ENCODE results near the gene TCEA3. TPM values are rescaled to one million over a fixed set of nuclear protein-coding genes. Genes with fewer than 3 reads are reported as not detected.

TCEA3 gene
- total and polyA plus RNA-seq, 2 of the 4 experiments (the other 2 are of a cell fraction), result 3.0 to 6.3 TPM

GRCh38 chr1:23370330-23370708, 54.2 kb downstream of the TCEA3 start:
- Histone ChIP-seq H4K8ac (ENCODE audit: low read depth in 2 of 2, low read length in 2 of 2) (peak overlapping the region; percentile 77 to 99; a peak in 3 of 4 replicates), H4K20me1 (ENCODE audit: insufficient read depth, low read length) (no peaks in the 10 kb centered on the region), H2AFZ (replicated peaks; ENCODE audit: low read length, poor library complexity) (no peak overlapping the region), H3K27ac (ENCODE audit: insufficient read depth, low read length) (peak overlapping the region; percentile 85; the same call in 1 of the 2 replicates), H2BK20ac (ENCODE audit: low read depth, low read length) (peak overlapping the region; percentile 79), H2BK120ac (ENCODE audit: low read depth, low read length) (peak overlapping the region; percentile 76), H3K23ac (ENCODE audit: low read depth, low read length) (peak overlapping the region; percentile 99), H4K91ac (ENCODE audit: insufficient read depth, low read depth, low read length) (peak overlapping the region; percentile 66), H4K5ac (ENCODE audit: low read depth, low read length) (peak overlapping the region; percentile 87), H2BK15ac (ENCODE audit: low read depth, low read length) (peak overlapping the region; percentile 62; the same call in 1 of the 3 replicates), H3K14ac (replicated peaks; ENCODE audit: low read depth, low read length) (peak overlapping the region; percentile 94), H3K56ac (ENCODE audit: extremely low read depth, insufficient read depth, low read length) (peak overlapping the region; percentile 79; the same call in 1 of the 2 replicates), H2AK9ac (replicated peaks; ENCODE audit: low read depth, low read length, poor library complexity) (peak overlapping the region; percentile 97), H3K4me2 (ENCODE audit: low read depth, low read length) (peak overlapping the region; percentile 89), H3K18ac (ENCODE audit: low read depth, low read length) (peak overlapping the region; percentile 74), H3K79me1 (ENCODE audit: low read depth in 1 of 2, low read length in 2 of 2) (peaks cover 35 to 57% of the 10 kb centered on the region in 2 experiments), H3K9ac (ENCODE audit: low read depth, low read length) (peak overlapping the region; percentile 91), H3K9me3 (ENCODE audit: control insufficient read depth, insufficient read depth, low read length) (no peaks in the 10 kb centered on the region), H2AK5ac (ENCODE audit: low read depth, low read length) (peak overlapping the region; percentile 67), H3K27me3 (ENCODE audit: control insufficient read depth, insufficient read depth, low read length) (no peaks in the 10 kb centered on the region), H3K4me1 (ENCODE audit: control insufficient read depth, insufficient read depth, low read length) (peaks cover 15% of the 10 kb centered on the region), H3K4me3 (ENCODE audit: insufficient read depth, low read depth, low read length) (peak overlapping the region; percentile 3; the same call in 1 of the 2 replicates), H3K4ac (ENCODE audit: low read depth, low read length) (peak overlapping the region; percentile 91), H3K9me1 (ENCODE audit: insufficient read depth, low read length) (peaks cover 9% of the 10 kb centered on the region), H2BK5ac (ENCODE audit: low read depth, low read length, poor library complexity, severe bottlenecking) (peak overlapping the region; percentile 64), H3K36me3 (ENCODE audit: control insufficient read depth, insufficient read depth, low read length) (peaks cover 8% of the 10 kb centered on the region; the same call in 1 of the 2 replicates)
- intact Hi-C loops (cut with micrococcal nuclease) (no loop called here), dilution Hi-C loops (cut with HindIII; ENCODE audit: low sequenced_read_pairs, unreplicated experiment) (no loop called here), in situ Hi-C loops (cut with MboI; ENCODE audit: low sequenced_read_pairs) (no loop called here)
- TF ChIP-seq SMC3 (IDR thresholded peaks at IDR 0.05; ENCODE audit: low read depth, low read length) (no peak), MXI1 (IDR thresholded peaks at IDR 0.05; ENCODE audit: borderline replicate concordance, low read depth, low read length) (no peak), RFX5 (IDR thresholded peaks at IDR 0.05; ENCODE audit: low read depth, low read length) (no peak), CHD1 (IDR thresholded peaks at IDR 0.05; ENCODE audit: low read depth, low read length) (no peak), MAFK (IDR thresholded peaks at IDR 0.05; ENCODE audit: low read depth, low read length) (no peak), RCOR1 (IDR thresholded peaks at IDR 0.05; ENCODE audit: insufficient replicate concordance, low read length) (no peak), CEBPB (IDR thresholded peaks at IDR 0.05; ENCODE audit: low read depth, low read length) (no peak), ELK1 (IDR thresholded peaks at IDR 0.05; ENCODE audit: borderline replicate concordance, low read depth, low read length) (no peak), FOS (IDR thresholded peaks at IDR 0.05; ENCODE audit: low read depth, low read length) (no peak), BHLHE40 (IDR thresholded peaks at IDR 0.05; ENCODE audit: low read depth, low read length) (no peak), RAD21 (IDR thresholded peaks at IDR 0.05; ENCODE audit: low read length) (no peak), POLR2A (IDR thresholded peaks at IDR 0.05; ENCODE audit: low read depth, low read length) (no peak), MAZ (IDR thresholded peaks at IDR 0.05; ENCODE audit: borderline replicate concordance, low read depth, low read length) (no peak)
- TF ChIP-seq, protein P1, sequence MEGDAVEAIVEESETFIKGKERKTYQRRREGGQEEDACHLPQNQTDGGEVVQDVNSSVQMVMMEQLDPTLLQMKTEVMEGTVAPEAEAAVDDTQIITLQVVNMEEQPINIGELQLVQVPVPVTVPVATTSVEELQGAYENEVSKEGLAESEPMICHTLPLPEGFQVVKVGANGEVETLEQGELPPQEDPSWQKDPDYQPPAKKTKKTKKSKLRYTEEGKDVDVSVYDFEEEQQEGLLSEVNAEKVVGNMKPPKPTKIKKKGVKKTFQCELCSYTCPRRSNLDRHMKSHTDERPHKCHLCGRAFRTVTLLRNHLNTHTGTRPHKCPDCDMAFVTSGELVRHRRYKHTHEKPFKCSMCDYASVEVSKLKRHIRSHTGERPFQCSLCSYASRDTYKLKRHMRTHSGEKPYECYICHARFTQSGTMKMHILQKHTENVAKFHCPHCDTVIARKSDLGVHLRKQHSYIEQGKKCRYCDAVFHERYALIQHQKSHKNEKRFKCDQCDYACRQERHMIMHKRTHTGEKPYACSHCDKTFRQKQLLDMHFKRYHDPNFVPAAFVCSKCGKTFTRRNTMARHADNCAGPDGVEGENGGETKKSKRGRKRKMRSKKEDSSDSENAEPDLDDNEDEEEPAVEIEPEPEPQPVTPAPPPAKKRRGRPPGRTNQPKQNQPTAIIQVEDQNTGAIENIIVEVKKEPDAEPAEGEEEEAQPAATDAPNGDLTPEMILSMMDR (conservative IDR thresholded peaks at IDR 0.05; ENCODE audit: low read depth, low read length), result no peak
- TF ChIP-seq, protein P2, sequence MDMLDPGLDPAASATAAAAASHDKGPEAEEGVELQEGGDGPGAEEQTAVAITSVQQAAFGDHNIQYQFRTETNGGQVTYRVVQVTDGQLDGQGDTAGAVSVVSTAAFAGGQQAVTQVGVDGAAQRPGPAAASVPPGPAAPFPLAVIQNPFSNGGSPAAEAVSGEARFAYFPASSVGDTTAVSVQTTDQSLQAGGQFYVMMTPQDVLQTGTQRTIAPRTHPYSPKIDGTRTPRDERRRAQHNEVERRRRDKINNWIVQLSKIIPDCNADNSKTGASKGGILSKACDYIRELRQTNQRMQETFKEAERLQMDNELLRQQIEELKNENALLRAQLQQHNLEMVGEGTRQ (IDR thresholded peaks at IDR 0.05; ENCODE audit: low read depth, low read length), result no peak
- ATAC-seq (ENCODE audit: low read depth), result no peak
- DNase-seq, result no peak
- ChIA-PET POLR2A (ENCODE audit: unreplicated experiment) (no interaction called here), CTCF (interaction anchor here (1.4 to 1.5 kb wide), 2 partner anchors 33 to 126 kb away, joined by 3 to 8 read pairs; no protein-coding TSS in a partner anchor)
- no TSS peak for BruUV-seq (replicated peaks)
- WGBS, 2 experiments (ENCODE audit: extremely low coverage in 2 of 2, insufficient read length in 1 of 2), result no CpG with 5 or more reads among the region's 5 CpGs

Data from IMR-90 (cell line).